22Rv1 (cell line): ENCODE measurements around the gene ARID1A.

Source experiments
- H3K27ac ChIP-seq: fragments of 450-650 bp; 2 replicates; pipeline ENCODE4 v1.5.1; 2017
- ZFX ChIP-seq: fragments of 450-650 bp; IDR thresholded peaks from 2 replicates; pipeline ENCODE4 v1.6.1; 2017; ENCODE audit warnings: antibody characterized with exemption, borderline replicate concordance
- TF ChIP-seq, protein P1 (sequence below): fragments of 450-650 bp; IDR thresholded peaks from 2 replicates; pipeline ENCODE4 v1.5.1; 2017; ENCODE audit warnings: mild to moderate bottlenecking

The ARID1A gene

GRCh38 chr1:26822737-26823395 lies 127.1 kb downstream of the ARID1A start:
- no peak overlapping the region for H3K27ac ChIP-seq
- no peak for TF ChIP-seq ZFX
- TF ChIP-seq, protein P1, sequence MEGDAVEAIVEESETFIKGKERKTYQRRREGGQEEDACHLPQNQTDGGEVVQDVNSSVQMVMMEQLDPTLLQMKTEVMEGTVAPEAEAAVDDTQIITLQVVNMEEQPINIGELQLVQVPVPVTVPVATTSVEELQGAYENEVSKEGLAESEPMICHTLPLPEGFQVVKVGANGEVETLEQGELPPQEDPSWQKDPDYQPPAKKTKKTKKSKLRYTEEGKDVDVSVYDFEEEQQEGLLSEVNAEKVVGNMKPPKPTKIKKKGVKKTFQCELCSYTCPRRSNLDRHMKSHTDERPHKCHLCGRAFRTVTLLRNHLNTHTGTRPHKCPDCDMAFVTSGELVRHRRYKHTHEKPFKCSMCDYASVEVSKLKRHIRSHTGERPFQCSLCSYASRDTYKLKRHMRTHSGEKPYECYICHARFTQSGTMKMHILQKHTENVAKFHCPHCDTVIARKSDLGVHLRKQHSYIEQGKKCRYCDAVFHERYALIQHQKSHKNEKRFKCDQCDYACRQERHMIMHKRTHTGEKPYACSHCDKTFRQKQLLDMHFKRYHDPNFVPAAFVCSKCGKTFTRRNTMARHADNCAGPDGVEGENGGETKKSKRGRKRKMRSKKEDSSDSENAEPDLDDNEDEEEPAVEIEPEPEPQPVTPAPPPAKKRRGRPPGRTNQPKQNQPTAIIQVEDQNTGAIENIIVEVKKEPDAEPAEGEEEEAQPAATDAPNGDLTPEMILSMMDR, result no peak

DNA sequence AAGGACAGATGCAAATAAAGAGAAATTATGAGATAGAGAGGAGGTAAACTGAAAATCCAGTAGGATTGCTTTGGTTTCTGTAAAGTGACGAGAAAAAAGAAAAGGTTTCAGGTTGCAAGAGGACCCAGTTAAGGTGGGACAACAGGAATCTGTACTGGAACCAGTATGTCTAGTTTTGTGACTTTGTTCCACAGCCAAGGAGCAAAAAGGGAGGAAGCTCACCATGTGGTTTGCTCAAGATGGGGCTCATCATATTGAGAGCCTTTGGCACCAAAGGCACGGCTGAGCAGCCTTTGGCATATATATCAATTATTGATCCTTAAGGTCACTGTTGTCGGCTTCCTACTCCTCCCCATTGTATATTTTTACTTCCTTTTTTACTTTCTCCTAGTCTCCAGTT lies 128.9 kb downstream of the ARID1A start:
- peak overlapping the region; percentile 71 for H3K27ac ChIP-seq
- TF ChIP-seq, protein P1, result no peak
- no peak for TF ChIP-seq ZFX

- peak within 1 kb of the TSS; percentile 71 for H3K27ac ChIP-seq
- TF ChIP-seq, protein P1, result peak; percentile 91
- TF ChIP-seq ZFX, result no peak
Measured at GRCh38 chr1:26826261-26827105, 130.7 kb downstream of the ARID1A start, which contains the start of gene ZDHHC18. ZDHHC18 (plus strand) TSS chr1:26826688; CDS start chr1:26826805, 117 bp downstream.

DNA sequence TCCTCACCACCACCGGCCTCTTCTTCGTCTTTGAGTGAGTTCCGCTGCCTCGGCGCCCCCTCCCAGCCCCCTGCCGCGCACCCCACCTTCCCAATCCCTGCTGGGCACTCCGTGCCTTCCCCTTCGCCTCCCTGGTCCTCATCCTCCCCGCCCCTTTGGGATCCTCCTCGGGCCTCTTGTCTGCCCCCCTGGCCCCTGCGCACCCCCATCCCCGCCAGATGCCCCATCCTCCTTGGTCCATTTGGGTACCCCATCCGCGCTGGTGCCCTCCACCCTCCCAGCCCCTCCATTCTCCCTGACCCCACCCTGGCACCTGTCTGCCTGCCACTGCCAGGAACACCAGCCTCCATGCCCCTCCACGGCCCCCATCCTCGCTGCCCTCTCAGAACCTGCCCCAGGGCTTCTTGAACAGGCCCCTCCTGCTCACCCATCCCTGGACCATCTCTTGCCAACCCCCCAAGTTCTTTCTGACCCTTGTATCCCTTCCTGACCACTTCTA lies 131.3 kb downstream of the ARID1A start:
- H3K27ac ChIP-seq, result peak overlapping the region; percentile 71
- TF ChIP-seq, protein P1, result no peak
- no peak for TF ChIP-seq ZFX

DNA sequence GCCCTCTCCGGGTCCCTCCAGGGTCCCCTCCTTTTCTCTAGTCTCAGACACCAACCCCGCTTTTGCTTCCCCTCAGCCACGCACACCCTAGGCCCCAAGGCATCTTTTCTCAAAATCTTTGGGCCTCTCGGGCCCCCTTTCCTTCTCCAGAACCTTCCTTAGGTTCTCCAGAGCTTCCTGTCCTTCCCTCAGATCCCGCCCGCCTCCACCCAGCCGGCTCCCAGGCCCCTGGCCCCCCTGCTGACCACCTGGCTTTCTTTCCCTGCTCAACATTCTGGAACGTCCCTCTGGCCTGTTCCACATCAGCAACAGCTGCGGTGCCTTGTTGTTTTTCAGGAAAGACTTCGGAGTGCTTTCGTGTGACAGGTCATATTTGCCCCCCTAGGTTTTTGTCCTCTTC lies 131.8 kb downstream of the ARID1A start:
- peak overlapping the region; percentile 71; the same call in 1 of the 2 replicates for H3K27ac ChIP-seq
- TF ChIP-seq ZFX, result no peak
- TF ChIP-seq, protein P1, result no peak

DNA sequence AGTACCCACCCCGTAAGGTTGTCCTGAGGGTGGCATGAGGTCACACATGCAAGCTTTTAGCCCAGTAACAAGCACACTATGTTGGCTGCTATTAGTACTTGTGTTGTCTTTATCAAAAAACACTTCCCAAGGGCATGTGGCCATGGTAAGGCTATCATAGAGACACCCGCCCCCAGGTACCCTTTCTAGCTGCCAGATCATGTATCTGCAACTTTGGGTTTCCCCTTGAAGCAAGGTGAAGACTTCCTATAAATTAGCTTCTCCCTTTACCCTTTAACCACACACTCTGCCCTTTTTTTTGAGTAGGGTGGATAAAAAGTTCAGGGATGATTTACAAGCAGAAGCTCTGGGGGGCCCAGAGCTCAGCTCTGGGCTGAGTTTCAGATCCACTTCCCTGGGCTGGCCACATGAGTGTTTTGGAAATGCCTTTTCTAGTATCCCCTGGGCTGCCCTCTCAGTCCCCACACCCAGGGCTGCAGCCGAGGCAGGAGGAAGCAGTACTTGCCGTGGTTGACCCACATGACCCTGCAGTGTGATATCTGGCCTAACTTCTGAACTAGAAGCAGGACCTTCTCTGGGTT lies 132.7 kb downstream of the ARID1A start:
- no peak overlapping the region for H3K27ac ChIP-seq
- TF ChIP-seq ZFX, result no peak
- TF ChIP-seq, protein P1, result no peak
